VCaP (cell line): ENCODE measurements around the gene NT5C2.
A peak's percentile ranks its signal among the peaks of the same experiment; 100 is the strongest.
"Not testable (repeated sequence)": the region's sequence is repeated elsewhere in the genome, so short reads cannot be mapped to it uniquely, and the experiment has no call there.

Source experiments
- H3K27ac ChIP-seq: fragments of 450-650 bp; 2 replicates; pipeline ENCODE4 v1.5.1; 2017
- TF ChIP-seq, protein P1 (sequence below): fragments of 450-650 bp; conservative IDR thresholded peaks from 2 replicates; pipeline ENCODE4 v1.5.1; 2017; ENCODE audit warnings: mild to moderate bottlenecking, moderate library complexity

Gene NT5C2

GRCh38 chr10:103231047-103231551, 38.0 kb upstream of the NT5C2 start:
- H3K27ac ChIP-seq = peak overlapping the region; percentile 53
- TF ChIP-seq, protein P1, sequence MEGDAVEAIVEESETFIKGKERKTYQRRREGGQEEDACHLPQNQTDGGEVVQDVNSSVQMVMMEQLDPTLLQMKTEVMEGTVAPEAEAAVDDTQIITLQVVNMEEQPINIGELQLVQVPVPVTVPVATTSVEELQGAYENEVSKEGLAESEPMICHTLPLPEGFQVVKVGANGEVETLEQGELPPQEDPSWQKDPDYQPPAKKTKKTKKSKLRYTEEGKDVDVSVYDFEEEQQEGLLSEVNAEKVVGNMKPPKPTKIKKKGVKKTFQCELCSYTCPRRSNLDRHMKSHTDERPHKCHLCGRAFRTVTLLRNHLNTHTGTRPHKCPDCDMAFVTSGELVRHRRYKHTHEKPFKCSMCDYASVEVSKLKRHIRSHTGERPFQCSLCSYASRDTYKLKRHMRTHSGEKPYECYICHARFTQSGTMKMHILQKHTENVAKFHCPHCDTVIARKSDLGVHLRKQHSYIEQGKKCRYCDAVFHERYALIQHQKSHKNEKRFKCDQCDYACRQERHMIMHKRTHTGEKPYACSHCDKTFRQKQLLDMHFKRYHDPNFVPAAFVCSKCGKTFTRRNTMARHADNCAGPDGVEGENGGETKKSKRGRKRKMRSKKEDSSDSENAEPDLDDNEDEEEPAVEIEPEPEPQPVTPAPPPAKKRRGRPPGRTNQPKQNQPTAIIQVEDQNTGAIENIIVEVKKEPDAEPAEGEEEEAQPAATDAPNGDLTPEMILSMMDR = no peak

DNA sequence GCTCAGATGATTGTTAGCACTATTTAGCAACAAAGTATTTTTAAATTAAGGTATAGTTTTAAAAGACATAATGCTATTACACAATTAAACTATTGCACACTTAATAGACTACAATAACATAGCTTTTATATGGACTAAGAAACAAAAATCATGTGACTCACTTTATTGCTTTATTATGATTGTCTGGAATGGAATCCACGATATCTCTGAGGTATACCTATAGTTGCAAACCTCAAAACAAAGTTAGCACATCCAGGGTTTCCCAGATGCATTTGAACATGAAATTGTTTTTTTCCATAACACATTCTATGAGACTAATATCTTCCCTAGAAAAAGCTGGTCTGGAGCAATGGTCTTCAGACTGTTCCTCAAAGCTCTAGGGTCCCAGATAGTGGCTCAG, 34.3 kb upstream of the NT5C2 start:
- no peak overlapping the region for H3K27ac ChIP-seq
- TF ChIP-seq, protein P1 = no peak

DNA sequence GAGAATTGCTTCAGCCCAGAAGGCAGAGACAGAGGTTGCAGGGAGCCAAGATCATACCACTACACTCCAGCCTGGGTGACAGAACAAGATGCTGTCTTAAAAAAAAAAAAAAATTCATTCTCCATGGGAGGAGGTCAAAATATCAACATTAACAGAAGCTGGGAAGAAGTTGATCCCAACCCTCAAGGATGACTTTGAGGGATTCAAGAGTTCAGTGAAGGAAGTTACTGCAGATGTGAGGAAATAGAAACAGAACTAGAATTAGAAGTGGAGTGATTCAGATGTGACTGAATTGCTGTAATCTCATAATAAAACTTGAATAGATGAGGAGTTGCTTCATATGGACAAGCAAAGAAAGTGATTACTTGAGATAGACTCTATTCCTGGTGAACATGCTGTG, 32.9 kb upstream of the NT5C2 start:
- TF ChIP-seq, protein P1 = no peak
- H3K27ac ChIP-seq = no peak overlapping the region

GRCh38 chr10:103224721-103225120, 31.6 kb upstream of the NT5C2 start:
- H3K27ac ChIP-seq = not testable (repeated sequence)

- TF ChIP-seq, protein P1 = no peak
- H3K27ac ChIP-seq = no peak overlapping the region
Measured at GRCh38 chr10:103224133-103224532, 31.1 kb upstream of the NT5C2 start.

DNA sequence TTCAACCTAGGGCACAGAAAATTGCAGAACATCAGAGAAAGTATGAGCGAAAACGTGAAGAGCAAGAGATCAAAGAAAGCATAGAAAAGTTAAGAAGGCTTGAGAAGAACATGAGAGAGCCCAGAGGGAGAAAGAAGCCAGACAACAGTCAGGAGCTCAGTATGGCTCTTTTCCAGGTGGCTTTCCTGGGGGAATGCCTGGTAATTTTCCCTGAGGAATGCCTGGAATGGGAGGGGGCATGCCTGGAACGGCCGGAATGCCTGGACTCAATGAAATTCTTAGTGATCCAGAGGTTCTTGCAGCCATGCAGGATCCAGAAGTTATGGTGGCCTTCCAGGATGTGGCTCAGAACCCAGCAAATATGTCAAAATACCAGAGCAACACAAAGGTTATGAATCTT, 23.3 kb upstream of the NT5C2 start:
- H3K27ac ChIP-seq = not testable (repeated sequence)

DNA sequence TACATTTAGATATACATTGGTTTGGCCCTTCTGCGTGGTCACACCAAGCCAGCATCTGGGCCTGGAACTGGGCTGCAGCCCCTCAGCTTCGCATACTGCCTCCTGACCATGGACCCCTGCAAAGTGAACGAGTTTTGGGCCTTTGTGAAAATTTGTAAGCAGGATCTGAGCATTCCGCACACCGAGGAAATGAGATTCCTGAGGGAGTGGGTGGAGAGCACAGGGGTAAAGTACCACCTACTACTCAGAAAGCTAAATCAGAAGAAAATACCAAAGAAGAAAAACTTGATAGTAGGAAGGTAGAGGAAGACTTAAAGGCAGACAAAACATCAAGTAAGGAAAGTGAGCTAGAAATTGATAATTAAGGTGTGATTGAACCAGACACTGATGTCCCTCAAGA, 22.5 kb upstream of the NT5C2 start:
- TF ChIP-seq, protein P1 = no peak
- no peak overlapping the region for H3K27ac ChIP-seq

- H3K27ac ChIP-seq = not testable (repeated sequence)
Measured at GRCh38 chr10:103210262-103210661, 17.2 kb upstream of the NT5C2 start.

GRCh38 chr10:103207643-103208042, 14.6 kb upstream of the NT5C2 start:
- not testable (repeated sequence) for H3K27ac ChIP-seq

GRCh38 chr10:103207141-103207540, 14.1 kb upstream of the NT5C2 start:
- H3K27ac ChIP-seq = no peak overlapping the region
- TF ChIP-seq, protein P1 = no peak

- not testable (repeated sequence) for H3K27ac ChIP-seq
Measured at GRCh38 chr10:103206715-103207114, 13.6 kb upstream of the NT5C2 start.

DNA sequence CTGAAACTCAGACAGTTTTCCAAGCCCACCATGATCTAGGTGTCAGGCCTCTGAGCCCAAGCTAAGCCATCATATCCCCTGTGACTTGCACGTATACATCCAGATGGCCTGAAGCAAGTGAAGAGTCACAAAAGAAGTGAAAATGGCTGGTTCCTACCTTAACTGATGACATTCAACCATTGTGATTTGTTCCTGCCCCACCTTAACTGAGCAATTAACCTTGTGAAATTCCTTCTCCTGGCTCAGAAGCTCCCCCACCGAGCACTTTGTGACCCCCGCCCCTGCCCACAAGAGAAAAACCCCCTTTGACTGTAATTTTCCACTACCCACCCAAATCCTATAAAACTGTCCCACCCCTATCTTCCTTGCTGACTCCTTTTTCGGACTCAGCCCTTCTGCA, 12.3 kb upstream of the NT5C2 start:
- not testable (repeated sequence) for H3K27ac ChIP-seq
